ENCODE measurements around the gene DHODH.
A peak's percentile ranks its signal among the peaks of the same experiment; 100 is the strongest.
"Not testable (repeated sequence)": the region's sequence is repeated elsewhere in the genome, so short reads cannot be mapped to it uniquely, and the experiment has no call there.

Gene DHODH

GRCh38 chr16:72008424-72009216 lies at the start of gene DHODH:
Gene DHODH (plus strand): TSS chr16:72008744. CDS start chr16:72008765, 21 bp downstream.
- DNase-seq: peak; percentile 75

- DNase-seq: peak; percentile 18
Measured at GRCh38 chr16:71961066-71962039, 47.2 kb upstream of the DHODH start.

- DNase-seq: no peak
Measured at GRCh38 chr16:71963125-71963875, 45.2 kb upstream of the DHODH start.

GRCh38 chr16:71965223-71965622 lies 43.3 kb upstream of the DHODH start:
- no peak for DNase-seq

- DNase-seq: no peak
Measured at GRCh38 chr16:71966932-71967331, 41.6 kb upstream of the DHODH start.

GRCh38 chr16:71969353-71969752 lies 39.2 kb upstream of the DHODH start:
- DNase-seq: no peak

GRCh38 chr16:71971571-71971970 lies 37.0 kb upstream of the DHODH start:
- no peak for DNase-seq

GRCh38 chr16:71972356-71972755 lies 36.2 kb upstream of the DHODH start:
- DNase-seq: no peak

GRCh38 chr16:71973001-71973400 lies 35.5 kb upstream of the DHODH start:
- DNase-seq: no peak

- no peak for DNase-seq
Measured at GRCh38 chr16:71974068-71974818, 34.3 kb upstream of the DHODH start.

- no peak for DNase-seq
Measured at GRCh38 chr16:71985262-71985974, 23.1 kb upstream of the DHODH start.

- DNase-seq: no peak
Measured at GRCh38 chr16:71986131-71986530, 22.4 kb upstream of the DHODH start.

GRCh38 chr16:71995038-71995437 lies 13.5 kb upstream of the DHODH start:
- DNase-seq: no peak

GRCh38 chr16:71997578-71997977 lies 11.0 kb upstream of the DHODH start:
- not testable (repeated sequence) for DNase-seq

GRCh38 chr16:72001180-72001874 lies 7.2 kb upstream of the DHODH start:
- DNase-seq: no peak

GRCh38 chr16:72002619-72003018 lies 5.9 kb upstream of the DHODH start:
- no peak for DNase-seq

- DNase-seq: not testable (repeated sequence)
Measured at GRCh38 chr16:72008065-72008423, 500 bp upstream of the DHODH start.

GRCh38 chr16:72009779-72010178 lies 1.2 kb downstream of the DHODH start:
- DNase-seq: no peak

GRCh38 chr16:72012607-72013006 lies 4.1 kb downstream of the DHODH start:
- DNase-seq: no peak

GRCh38 chr16:72013389-72013788 lies 4.8 kb downstream of the DHODH start:
- DNase-seq: no peak
